HG03460 (cell line): ENCODE results near the gene TMC7.
"Not testable (repeated sequence)": the region's sequence is repeated elsewhere in the genome, so short reads cannot be mapped to it uniquely, and the experiment has no call there.

Experiments
- ATAC-seq: cut with Tn5 transposase; IDR thresholded peaks from one replicate; pipeline ENCODE4 v1.9.1; 2021; ENCODE audit not compliant: unreplicated experiment

TMC7 gene

DNA sequence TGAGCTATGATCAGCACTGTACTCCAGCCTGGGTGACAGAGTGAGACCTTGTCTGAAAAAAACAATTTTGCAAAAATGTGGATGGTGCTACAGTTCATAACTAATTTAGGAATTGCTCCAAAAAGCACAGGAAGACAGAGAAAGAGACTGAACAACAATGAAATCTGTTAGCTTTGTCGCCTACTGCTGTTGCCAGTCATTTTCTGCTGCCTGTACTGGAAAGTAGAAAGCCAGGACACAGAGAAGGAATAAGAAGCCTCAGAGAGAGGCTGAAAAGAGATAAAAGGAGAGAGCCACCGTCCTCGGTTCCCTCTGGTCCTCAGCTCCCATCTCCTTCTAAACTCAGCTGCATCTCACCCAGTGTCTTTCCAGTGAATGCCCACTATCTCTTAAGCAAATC lies 8.6 kb upstream of the TMC7 start:
- ATAC-seq, result no peak

DNA sequence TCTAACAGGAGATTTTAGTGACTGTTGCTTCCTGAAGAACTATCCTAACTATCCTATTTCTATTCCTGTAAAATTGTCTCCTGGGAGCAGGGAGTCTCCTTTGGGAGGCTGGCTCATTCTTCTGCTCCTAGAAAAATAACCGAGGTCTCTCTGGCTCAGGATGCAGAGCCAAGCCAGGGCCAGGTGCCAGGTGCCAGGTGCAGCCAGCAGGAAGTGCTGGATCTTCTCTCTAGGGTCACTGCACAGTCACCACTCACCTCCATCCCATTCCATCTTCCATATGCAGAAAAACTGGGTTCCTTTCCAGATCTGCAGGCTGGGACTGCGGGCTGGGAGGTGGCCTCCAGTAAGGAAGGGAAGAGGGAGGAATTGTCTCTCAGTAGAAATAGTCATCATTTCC lies 3.8 kb upstream of the TMC7 start:
- ATAC-seq, result no peak

DNA sequence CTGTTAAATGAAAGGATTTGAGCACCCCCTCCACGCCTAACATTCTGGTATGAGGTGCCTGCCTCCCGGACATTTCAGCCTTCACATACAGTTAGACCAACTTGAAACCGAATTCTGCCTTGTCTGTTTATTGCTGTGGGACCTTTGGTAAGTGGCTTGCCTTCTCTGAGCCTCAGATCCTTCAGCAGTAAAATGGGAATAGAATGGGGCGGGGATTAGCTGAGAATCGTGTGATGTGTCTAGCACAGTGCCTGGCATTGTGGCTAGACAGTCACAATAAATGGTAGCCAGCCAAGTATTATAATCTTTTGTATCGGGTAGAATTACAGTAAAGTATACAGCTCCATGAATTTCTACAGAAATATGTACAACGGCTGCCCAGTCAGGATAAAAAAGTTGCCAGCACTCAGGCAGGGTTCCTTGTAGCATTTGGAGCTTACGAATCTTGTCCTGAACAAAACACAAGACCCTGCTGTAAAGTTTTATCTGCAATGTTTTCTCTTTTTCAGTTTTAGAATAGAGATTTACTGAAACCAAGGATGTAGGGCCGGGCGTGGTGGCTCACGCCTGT lies 786 bp downstream of the TMC7 start:
- ATAC-seq, result no peak

DNA sequence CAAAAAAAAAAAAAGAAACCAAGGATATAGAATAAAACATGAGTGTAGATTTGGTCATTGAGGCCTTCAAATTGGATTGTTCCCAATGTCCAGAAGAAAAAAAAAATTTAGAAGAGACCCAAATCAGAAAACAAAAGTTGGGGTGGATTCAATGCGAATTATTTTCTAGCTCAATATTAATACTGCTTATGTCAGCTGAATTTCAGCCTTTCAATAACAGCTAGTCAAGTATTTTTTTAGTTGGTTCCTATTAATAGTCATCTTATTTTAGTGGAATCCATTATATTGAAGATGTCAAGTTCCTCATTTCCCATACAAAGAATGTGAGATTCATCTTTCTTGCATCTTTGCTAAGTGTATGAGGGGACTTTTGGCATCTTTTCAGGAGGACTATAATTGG lies 1.5 kb downstream of the TMC7 start:
- ATAC-seq, result not testable (repeated sequence)

DNA sequence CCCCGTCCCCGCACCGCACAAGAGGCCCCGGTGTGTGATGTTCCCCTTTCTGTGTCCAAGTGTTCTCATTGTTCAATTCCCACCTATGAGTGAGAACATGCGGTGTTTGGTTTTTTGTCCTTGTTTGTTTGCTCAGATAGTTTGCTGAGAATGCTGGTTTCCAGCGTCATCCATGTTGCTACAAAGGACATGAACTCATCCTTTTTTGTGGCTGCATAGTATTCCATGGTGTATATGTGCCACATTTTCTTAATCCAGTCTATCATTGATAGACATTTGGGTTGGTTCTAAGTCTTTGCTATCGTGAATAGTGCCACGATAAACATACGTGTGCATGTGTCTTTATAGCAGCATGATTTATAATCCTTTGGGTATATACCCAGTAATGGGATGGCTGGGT lies 8.0 kb downstream of the TMC7 start:
- ATAC-seq, result not testable (repeated sequence)

DNA sequence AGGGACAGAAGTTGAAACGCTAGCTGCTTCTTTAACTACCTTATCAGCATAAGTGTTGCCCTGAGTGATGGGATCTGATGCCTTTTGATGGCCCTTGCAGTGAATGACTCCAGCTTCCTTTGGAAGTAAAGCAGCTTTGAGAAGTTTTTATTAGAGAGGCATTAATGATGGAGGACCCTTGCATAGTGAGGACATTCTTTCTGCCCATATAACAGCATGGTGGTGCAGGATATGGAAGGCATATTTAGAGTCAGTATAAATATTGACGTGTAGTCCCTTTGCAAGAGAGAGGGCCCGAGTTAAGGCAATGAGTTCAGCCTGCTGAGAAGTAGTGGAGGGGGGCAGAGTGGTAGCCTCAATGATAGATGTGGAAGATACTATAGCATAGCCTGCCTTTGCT lies 9.8 kb downstream of the TMC7 start:
- not testable (repeated sequence) for ATAC-seq

DNA sequence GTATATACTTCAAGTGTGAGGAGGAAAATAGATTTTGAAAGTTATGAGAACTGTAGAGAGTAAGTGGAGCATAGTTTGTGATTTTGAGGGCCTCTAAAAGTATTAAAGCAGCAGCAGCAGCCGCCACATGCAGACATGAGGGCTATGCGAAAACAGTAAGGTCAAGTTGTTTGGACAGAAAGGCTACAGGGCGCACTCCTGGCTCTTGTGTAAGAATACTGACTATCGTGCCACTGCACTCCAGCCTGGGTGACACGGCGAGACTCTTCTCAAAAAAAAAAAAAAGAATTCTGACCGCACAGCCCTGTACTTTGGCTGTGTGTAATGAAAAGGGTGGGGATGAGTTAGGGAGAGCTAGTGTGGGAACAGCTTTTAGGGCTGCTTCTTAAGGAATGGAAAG lies 10.4 kb downstream of the TMC7 start:
- not testable (repeated sequence) for ATAC-seq

DNA sequence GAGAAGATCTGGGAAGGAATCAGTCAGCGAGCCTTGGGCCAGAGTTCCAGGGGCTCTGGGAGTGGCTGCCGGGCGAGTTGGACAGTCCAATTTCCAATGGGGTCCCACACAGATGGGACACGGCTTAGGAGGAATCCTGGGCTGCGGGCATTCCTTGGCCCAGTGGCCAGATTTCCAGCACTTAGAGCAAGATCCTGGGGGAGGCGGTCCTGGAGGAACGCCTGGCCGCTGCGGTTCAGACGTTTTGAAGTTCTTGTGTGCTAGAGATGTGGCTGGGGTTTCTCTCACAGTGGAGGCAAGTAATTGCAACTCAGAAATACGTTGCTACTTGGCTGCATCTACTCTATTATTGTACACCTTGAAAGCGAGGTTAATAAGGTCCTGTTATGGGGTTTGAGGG lies 11.7 kb downstream of the TMC7 start:
- not testable (repeated sequence) for ATAC-seq

DNA sequence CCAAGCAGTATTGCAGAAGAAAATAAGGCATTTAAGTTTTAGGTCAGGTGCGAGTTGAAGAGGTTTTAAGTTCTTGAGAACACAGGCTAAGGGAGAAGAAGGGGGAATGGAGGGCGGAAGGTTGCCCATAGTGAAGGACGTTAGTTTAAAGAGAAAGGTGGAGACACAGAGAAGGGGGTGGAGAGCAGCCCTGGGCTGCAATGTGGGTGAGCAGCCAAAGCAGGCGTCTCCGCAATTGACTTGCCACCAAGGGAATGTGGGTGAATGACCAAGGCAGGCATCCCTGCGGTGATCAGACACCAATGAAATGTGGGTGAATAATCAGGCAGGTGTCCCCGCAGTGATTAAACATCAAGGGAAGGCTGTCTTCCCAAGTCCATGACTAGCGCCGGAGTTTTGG lies 12.8 kb downstream of the TMC7 start:
- not testable (repeated sequence) for ATAC-seq

DNA sequence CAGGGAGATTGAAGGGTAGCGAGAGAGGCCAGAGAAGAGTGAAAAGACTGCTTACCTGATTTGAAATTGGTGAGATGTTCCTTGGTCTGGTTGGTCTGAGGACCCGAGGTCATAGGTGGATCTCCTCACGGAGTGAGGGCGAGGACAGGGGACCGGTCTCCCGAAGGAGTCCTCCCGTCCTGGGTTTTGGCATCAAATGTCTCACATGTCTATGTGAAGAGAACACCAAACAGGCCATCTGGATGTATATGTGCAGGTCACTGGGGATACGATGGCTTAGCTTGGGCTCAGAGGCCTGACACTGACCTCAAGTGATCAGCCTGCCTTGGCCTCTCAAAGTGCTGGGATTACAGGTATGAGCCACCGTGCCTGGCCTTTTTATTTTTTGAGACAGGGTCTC lies 13.3 kb downstream of the TMC7 start:
- ATAC-seq, result not testable (repeated sequence)

DNA sequence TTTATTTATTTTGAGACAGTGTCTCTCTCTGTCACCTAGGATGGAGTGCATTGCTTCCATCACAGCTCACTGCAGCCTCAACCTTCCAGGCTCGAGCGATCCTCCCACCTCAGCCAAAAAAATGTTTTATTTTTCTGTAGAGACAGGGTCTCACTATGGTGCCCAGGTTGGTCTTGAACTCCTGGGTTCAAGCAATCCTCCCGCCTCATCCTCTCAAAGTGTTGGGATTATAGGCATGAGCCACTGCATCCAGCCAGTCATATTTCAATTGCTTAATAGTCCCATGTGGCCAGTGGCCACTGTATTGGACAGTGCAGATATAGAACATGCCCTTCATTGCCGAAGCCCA lies 15.3 kb downstream of the TMC7 start:
- ATAC-seq, result no peak

DNA sequence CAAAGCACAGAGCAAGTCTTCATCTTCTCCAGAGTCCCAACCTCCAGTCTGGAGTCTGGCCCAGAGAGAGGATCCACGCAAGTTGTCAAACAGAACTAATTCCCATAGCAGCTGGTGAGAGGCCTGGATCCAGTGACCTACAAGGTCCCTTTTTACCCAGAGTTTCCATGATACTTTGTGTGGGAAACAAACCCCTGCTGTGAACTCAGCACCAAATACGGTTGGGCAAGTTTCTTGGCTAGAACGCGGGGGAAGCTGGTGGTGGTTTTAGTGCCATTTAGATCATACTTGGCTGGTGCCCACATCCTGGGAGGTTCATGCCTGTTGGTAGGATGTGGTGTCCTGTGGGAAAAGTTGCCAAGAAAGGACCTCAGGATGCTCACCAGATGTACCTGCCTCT lies 18.1 kb downstream of the TMC7 start:
- no peak for ATAC-seq

DNA sequence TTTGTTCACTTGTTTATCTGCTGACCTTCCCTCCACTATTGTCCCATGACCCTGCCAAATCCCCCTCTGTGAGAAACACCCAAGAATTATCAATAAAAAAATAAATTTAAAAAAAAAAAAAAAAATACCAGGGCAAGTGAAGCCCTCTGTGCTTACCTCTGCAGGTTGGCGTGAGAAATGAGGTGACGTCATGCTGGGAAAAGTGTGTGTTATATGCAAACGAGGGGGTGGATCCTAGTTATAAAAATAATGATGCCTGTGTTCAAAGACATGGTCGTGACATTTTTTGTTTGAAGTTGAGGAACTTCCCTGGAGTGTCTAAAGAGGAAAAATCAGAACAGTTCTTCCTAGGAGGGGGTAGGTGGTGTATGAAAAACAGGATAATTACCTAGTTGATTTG lies 20.2 kb downstream of the TMC7 start:
- no peak for ATAC-seq

DNA sequence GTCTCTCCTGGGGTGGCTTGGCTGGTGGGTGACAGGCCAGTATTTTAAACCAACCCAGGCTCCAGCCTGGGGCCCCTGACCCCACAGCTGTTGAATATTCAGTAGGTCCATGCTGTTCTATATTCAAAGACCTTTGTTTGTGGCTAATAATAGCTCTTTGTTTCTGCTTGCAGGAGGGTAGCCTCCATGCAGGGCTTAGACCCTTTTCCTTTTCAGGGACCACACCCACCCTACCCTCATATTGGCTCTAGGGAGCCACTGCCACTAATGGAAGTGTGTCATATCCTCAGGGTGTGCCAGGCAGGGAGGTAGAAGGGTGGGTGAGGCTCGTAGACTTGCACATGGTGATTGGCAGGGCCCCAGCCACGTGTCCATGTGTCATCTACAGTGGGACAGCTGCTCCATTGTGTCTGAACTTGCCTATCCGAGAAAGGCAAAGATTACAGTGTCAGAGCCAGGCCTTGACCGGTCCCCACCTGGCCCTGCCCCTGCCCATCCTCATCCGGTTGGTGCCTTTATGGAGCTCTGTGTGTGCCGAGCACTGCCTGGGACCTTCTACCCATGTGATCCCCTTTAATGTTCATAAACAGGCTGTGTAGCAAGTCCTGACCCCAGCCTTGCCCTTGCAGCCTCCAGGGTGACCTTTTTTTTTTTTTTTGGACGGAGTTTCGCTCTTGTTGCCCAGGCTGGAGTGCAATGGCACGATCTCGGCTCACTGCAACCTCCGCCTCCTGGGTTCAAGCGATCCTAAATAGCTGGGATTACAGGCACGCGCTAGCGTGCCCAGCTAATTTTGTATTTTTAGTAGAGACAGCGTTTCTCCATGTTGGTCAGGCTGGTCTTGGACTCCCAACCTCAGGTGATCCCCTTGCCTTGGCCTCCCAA lies 22.1 kb downstream of the TMC7 start:
- no peak for ATAC-seq

DNA sequence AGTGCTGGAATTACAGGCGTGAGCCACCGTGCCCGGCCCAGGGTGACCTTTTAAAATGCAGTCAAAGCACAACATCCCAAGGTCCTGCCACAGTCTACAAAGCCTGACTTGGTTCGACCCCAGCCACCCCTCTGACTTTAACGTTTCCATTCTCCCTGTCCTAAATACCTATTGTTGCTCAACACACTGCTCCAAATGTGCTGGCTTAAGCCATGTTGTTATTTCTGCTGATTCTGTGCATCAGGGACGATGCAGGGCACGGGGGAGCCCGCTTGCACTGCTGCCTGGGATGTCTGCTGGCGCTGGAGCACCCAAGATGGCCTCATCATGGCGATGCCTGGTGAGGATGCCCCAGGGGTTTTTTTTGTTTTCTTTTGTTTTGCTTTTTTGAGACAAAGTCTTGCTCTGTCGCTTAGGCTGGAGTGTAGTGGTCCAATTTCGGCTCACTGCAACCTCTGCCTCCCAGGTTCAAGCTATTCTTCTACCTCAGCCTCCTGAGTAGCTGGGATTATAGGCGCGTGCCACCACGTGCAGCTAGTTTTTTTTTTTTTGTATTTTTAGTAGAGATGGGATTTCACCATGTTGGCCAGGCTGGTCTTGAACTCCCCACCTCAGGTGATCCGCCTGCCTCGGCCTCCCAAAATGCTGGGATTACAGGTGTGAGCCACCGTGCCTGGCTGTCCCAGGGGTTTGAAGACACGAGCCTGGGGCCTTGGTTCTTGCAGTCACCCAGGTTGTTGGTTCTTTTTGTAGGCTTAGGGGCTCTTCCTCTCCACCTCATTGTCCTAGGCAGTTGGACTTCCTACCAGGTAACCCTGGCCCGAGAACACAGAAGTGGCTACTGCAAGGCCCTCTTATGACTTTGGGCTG lies 22.9 kb downstream of the TMC7 start:
- ATAC-seq, result no peak

DNA sequence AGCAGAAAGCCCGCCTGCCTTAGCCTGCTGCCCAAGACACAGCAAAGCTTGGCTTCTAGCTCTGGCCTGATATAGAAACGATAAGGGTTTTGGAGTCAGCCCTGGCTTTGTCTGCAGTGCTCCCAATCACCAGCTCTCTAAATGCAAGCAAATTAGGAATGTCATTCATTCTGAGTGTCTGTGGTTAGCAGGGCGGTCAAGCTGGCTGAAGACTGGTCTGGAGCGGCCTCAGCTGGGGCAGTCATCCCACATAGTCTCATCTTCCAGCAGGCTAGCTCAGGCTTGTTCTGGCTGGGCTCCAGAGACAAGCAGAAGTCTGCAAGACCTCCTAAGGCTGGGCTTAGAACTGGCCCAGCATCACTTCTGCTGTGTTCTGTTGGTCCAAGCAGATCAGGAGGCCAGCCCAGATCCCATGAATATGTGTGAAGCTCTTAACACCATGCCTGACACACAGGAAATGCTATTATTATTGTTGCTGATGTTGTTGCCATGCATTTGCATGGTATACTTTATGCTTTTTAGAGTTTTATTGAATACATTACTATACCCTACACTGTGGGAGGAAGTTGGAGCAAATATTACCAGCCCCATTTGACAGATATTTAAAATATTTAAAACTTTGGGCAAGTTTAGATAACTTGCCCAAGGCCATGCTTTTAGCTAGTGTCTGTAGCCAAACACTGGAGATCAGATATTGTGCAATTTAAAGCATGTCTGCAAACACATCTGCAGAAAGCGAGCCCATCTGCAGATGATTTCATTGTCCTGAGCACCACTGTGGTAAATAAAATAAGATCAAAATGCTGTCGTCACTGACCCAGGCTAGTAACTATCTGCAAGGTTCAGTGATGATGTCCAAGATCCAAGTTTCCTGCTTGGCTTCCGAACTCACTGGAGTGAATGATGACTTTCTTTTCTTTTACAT lies 24.8 kb downstream of the TMC7 start:
- no peak for ATAC-seq

DNA sequence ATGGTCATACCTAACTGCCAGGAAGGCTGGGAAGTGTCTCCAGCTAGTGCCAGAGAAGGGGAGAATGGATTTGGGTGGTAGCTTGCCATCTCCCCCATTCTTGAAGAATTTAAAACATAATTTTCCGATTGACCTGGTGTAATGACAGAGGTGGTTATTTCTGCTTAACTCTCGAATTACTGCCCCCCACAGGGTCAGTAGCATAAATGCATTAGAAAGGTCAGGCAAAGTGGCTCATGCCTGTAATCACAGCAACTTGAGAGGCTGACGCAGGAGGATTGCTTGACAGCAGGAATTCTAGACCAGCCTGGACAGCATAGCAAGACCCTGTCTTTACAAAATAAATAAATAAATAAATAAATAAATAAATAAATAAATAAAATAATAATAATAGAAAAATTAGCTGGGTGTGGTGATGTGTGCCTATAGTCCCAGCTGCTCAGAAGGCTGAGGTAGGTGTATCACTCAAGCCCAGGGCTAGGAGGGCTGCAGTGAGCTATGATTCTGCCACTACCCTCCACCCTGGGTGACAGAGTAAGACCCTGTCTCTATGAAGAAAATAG lies 27.5 kb downstream of the TMC7 start:
- ATAC-seq, result no peak

DNA sequence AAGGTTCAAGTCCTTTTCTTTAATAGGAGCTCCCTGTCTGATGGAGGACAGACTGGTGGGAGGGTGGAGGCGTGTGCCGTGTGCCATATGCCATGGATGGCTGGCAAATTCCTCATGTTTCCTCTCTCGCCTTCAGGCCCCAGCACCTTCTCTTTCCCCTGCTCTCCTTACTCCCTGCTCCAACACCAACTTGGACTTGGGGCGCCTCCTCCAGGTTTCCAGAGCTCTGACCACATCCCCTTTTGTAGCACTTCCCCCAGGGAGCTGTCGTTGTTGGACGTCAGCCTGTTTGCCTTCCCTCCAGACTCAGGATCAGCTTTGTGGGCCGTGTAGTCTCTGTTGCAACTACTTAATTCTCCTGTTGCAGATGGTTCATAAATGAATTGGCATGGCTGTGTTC lies 30.7 kb downstream of the TMC7 start:
- ATAC-seq, result no peak

DNA sequence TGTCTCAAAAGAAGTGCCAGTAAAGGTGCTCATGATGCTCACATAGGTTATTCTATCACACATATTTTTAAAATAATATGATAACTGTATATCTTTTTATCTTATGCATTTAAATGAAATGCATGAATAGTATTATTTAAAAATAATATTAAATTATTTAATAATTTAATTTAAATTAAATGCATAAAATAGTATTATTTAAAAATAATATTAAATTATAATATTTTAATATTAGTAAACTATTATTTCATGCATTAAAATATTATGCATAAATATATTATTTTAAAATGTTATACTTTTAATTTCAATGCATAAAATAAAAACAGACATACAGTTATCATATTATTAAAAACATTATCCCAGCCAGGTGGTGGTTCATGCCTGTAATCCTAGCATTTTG lies 33.4 kb downstream of the TMC7 start:
- ATAC-seq, result no peak

DNA sequence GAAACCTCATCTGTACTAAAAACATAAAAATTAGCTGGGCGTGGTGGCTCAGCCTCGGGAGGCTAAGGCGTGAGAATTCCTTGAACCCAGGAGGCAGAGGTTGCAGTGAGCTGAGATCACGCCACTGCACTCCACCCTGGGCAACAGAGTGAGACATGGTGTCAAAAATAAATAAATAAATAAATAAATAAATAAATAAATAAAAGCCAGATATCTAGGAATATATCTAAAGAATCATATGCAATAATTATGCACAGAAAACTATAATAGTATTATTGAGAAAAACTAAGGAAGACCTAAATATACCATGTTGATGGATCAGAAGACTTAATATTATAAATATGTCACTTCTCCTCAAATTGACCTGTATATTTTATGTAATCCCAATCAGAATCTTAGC lies 37.0 kb downstream of the TMC7 start:
- no peak for ATAC-seq
